ENCODE data around the gene TAF4B.
"Not testable (repeated sequence)": the region's sequence is repeated elsewhere in the genome, so short reads cannot be mapped to it uniquely, and the experiment has no call there.

The TAF4B gene

GRCh38 chr18:26254808-26255207 is 28.6 kb downstream of the TAF4B start:
- not testable (repeated sequence) for ATAC-seq (ENCODE audit: low read depth); H3K4me1 ChIP-seq (ENCODE audit: insufficient read depth, poor library complexity, severe bottlenecking); H3K9me3 ChIP-seq (ENCODE audit: severe bottlenecking); DNase-seq (ENCODE audit: low spot score); H3K27me3 ChIP-seq (ENCODE audit: insufficient read depth, poor library complexity, severe bottlenecking); H3K4me3 ChIP-seq (ENCODE audit: severe bottlenecking); H3K27ac ChIP-seq (ENCODE audit: poor library complexity, severe bottlenecking); H3K36me3 ChIP-seq (ENCODE audit: low read depth)
- TF ChIP-seq, protein P1, sequence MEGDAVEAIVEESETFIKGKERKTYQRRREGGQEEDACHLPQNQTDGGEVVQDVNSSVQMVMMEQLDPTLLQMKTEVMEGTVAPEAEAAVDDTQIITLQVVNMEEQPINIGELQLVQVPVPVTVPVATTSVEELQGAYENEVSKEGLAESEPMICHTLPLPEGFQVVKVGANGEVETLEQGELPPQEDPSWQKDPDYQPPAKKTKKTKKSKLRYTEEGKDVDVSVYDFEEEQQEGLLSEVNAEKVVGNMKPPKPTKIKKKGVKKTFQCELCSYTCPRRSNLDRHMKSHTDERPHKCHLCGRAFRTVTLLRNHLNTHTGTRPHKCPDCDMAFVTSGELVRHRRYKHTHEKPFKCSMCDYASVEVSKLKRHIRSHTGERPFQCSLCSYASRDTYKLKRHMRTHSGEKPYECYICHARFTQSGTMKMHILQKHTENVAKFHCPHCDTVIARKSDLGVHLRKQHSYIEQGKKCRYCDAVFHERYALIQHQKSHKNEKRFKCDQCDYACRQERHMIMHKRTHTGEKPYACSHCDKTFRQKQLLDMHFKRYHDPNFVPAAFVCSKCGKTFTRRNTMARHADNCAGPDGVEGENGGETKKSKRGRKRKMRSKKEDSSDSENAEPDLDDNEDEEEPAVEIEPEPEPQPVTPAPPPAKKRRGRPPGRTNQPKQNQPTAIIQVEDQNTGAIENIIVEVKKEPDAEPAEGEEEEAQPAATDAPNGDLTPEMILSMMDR (IDR thresholded peaks at IDR 0.05; ENCODE audit: poor library complexity, severe bottlenecking): peak; percentile 12

DNA sequence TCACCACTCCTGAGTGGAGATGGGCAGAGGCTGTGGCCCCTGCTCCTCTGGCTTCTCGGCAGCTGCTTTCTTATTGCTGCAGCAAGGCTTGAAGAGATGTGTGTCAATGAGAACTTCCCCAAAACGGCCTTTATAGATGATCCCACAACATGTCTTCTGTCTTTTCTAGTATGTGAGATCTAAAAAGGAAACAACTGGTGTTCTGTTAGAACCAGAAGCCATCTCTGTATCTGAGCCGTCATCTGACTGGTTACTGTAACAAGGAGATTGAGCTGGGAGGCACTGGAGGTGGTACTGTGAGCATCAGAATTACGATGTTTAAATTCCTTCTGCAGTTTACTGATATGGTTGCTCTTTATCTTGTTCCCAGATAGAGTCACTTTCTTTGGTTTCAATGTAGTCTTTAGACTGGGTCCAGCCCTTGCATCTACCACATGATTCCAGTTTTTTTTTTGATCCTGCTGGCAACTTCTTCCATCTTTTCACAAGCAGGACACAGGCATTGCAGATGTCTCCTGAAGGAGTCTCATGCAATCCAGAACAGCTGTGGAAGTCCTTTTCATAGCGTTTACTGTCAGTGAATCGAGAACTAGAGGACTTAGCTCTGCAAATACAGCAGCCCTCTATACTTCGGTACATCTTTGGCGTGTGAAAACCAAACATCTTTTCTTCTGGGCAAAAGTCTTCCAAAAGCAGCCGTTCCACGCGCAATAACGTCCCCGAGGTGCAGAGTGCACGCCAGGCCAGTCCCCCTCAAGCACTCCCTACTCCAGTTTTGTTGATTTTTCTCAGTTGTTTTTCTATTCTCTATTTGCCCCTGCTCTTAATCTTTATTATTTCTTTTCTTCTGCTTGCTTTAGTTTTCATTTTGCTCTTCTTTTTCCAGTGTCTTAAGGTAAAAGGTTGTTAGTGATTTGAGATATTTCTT is 29.7 kb downstream of the TAF4B start:
- Histone ChIP-seq H3K36me3 (ENCODE audit: low read depth) (no peaks in the 10 kb centered on the region), H3K4me3 (ENCODE audit: severe bottlenecking) (no peak overlapping the region), H3K27me3 (ENCODE audit: insufficient read depth, poor library complexity, severe bottlenecking) (no peaks in the 10 kb centered on the region), H3K27ac (ENCODE audit: poor library complexity, severe bottlenecking) (no peak overlapping the region), H3K4me1 (ENCODE audit: insufficient read depth, poor library complexity, severe bottlenecking) (no peaks in the 10 kb centered on the region), H3K9me3 (ENCODE audit: severe bottlenecking) (no peaks in the 10 kb centered on the region)
- TF ChIP-seq, protein P1 (IDR thresholded peaks at IDR 0.05; ENCODE audit: poor library complexity, severe bottlenecking): no peak
- no peak for ATAC-seq (ENCODE audit: low read depth)
- DNase-seq (ENCODE audit: low spot score): no peak

DNA sequence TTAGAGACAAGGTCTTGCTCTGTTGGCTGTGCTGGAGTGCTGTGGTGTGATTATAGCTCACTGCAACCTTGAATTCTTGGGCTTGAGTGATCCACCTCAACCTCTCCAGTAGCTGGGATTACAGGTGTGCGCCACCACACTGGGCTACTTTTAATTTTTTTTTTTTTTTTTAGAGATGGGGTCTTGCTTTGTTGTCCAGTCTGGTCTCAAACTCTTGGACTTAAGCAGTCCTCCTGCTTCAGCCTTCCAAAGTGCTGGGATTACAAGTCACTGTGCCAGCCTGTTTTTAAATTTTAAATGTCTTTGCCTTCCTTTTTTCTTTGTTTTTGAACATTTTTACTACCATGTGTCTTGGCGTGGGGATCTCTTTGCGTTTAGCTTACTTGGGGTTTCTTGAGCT is 32.5 kb downstream of the TAF4B start:
- DNase-seq (ENCODE audit: low spot score) (no peak), ATAC-seq (ENCODE audit: low read depth) (no peak)
- Histone ChIP-seq H3K27ac (ENCODE audit: poor library complexity, severe bottlenecking) (no peak overlapping the region), H3K4me1 (ENCODE audit: insufficient read depth, poor library complexity, severe bottlenecking) (no peaks in the 10 kb centered on the region), H3K27me3 (ENCODE audit: insufficient read depth, poor library complexity, severe bottlenecking) (no peaks in the 10 kb centered on the region), H3K9me3 (ENCODE audit: severe bottlenecking) (no peaks in the 10 kb centered on the region), H3K4me3 (ENCODE audit: severe bottlenecking) (no peak overlapping the region), H3K36me3 (ENCODE audit: low read depth) (no peaks in the 10 kb centered on the region)
- TF ChIP-seq, protein P1 (IDR thresholded peaks at IDR 0.05; ENCODE audit: poor library complexity, severe bottlenecking): no peak

GRCh38 chr18:26259416-26259815 is 33.2 kb downstream of the TAF4B start:
- ATAC-seq (ENCODE audit: low read depth); H3K4me3 ChIP-seq (ENCODE audit: severe bottlenecking); H3K27me3 ChIP-seq (ENCODE audit: insufficient read depth, poor library complexity, severe bottlenecking); H3K27ac ChIP-seq (ENCODE audit: poor library complexity, severe bottlenecking); H3K36me3 ChIP-seq (ENCODE audit: low read depth); H3K9me3 ChIP-seq (ENCODE audit: severe bottlenecking); H3K4me1 ChIP-seq (ENCODE audit: insufficient read depth, poor library complexity, severe bottlenecking); DNase-seq (ENCODE audit: low spot score): not testable (repeated sequence)

DNA sequence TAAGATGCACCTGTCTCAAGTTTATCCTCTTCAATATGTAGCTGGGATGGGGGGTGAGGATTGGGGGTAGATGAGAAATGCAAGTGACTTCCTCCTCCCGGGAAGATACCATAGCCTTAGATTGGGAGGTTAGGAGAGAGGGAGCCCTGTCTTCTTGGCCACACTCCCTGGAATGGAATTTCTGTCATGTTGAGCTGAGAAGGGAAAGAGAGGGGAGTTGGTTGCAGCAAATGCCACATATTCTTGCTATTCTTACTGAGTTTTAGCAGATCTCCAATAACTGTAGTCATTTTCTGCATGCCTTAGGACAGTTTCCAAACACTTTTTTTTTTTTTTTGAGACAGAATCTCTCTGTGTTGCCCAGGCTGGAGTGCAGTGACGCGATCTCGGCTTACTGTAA is 35.9 kb downstream of the TAF4B start:
- Histone ChIP-seq H3K27ac (ENCODE audit: poor library complexity, severe bottlenecking) (no peak overlapping the region), H3K4me1 (ENCODE audit: insufficient read depth, poor library complexity, severe bottlenecking) (no peaks in the 10 kb centered on the region), H3K36me3 (ENCODE audit: low read depth) (no peaks in the 10 kb centered on the region), H3K9me3 (ENCODE audit: severe bottlenecking) (no peaks in the 10 kb centered on the region), H3K27me3 (ENCODE audit: insufficient read depth, poor library complexity, severe bottlenecking) (no peaks in the 10 kb centered on the region), H3K4me3 (ENCODE audit: severe bottlenecking) (no peak overlapping the region)
- no peak for ATAC-seq (ENCODE audit: low read depth)
- no peak for DNase-seq (ENCODE audit: low spot score)
- TF ChIP-seq, protein P1 (IDR thresholded peaks at IDR 0.05; ENCODE audit: poor library complexity, severe bottlenecking): no peak
